ENCODE measurements around the gene PRPF6. TPM values are rescaled to one million over a fixed set of nuclear protein-coding genes. Genes with fewer than 3 reads are reported as not detected.
A peak's percentile ranks its signal among the peaks of the same experiment; 100 is the strongest.

Gene PRPF6
- total RNA-seq, 4 donors from 2014 or later, result 28.5 to 73.0 (median 69.6) TPM

DNA sequence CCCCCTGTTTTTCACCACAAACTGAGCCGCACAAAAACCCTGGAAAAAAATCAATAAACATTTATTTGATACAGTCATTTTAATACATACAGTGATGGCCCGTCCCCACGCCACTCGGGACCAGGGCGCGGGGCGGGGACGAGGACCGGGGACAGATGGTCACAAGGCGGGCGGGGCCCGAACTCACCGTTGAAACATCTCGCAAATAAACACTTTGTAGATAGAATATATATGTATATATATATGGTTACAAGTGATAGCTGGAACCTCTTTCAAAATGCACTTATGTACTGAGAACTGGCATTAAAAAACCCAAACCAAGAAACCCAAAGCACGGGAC, 24.3 kb upstream of the PRPF6 start:
- TF ChIP-seq, protein P1, sequence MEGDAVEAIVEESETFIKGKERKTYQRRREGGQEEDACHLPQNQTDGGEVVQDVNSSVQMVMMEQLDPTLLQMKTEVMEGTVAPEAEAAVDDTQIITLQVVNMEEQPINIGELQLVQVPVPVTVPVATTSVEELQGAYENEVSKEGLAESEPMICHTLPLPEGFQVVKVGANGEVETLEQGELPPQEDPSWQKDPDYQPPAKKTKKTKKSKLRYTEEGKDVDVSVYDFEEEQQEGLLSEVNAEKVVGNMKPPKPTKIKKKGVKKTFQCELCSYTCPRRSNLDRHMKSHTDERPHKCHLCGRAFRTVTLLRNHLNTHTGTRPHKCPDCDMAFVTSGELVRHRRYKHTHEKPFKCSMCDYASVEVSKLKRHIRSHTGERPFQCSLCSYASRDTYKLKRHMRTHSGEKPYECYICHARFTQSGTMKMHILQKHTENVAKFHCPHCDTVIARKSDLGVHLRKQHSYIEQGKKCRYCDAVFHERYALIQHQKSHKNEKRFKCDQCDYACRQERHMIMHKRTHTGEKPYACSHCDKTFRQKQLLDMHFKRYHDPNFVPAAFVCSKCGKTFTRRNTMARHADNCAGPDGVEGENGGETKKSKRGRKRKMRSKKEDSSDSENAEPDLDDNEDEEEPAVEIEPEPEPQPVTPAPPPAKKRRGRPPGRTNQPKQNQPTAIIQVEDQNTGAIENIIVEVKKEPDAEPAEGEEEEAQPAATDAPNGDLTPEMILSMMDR (IDR thresholded peaks at IDR 0.05), result no peak
- no peak for TF ChIP-seq POLR2A (IDR thresholded peaks at IDR 0.05)
- H3K4me3 ChIP-seq, result peak overlapping the region; percentile 44 to 72
- intact Hi-C loops (cut with DNase I; ENCODE audit: low total_unique reads), result no loop called here
- H3K27me3 ChIP-seq, result no peaks in the 10 kb centered on the region
- DNase-seq, result no peak
- H3K9me3 ChIP-seq, result no peaks in the 10 kb centered on the region
- no peaks in the 10 kb centered on the region for H3K36me3 ChIP-seq
- peak overlapping the region; percentile 52 to 65 for H3K27ac ChIP-seq
- peaks cover 9 to 18% of the 10 kb centered on the region in 2 donors for H3K4me1 ChIP-seq

DNA sequence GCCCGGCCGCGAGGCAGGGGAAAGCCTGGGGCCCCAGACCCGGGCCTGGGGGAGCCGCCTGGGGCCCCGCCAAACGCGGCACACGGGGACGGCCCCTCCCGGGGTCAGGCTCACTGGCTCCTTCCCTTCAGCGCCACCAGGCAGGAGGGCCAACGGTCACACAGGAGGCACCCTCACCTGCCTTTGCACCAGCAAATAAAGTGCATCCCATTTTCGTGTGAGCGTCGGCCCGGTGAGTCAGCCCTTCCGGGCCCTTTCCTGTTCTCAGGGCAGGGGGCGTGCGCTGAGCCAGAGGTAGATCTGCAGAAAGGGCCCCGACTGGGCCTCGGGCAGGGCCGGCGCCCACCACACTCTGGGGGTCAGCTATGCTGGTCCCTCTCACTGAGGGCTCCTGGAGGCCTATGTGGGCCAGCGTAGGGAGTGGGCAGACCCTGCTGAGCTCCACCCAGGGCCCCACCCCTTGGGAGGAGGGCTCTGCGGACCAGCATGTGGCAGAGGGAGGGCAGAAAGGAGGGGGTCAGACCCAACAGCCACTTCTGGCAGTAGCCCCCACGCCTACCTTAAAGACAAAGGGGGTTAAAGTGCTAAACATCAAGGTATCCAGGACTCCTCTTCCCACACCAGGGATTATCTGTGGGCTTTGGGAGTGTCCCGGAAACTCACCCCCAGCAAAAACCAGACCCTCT, 23.8 kb upstream of the PRPF6 start:
- Histone ChIP-seq H3K27me3 (no peaks in the 10 kb centered on the region), H3K4me1 (peaks cover 9 to 13% of the 10 kb centered on the region in 2 donors), H3K27ac (peak overlapping the region; percentile 52 to 65), H3K9me3 (no peaks in the 10 kb centered on the region), H3K4me3 (peak overlapping the region; percentile 44 to 72), H3K36me3 (no peaks in the 10 kb centered on the region)
- peak; percentile 64 to 73 for DNase-seq
- TF ChIP-seq, protein P1 (IDR thresholded peaks at IDR 0.05), result peak in 1 of 4 experiments; percentile 28
- peak in 1 of 2 donors; percentile 50 for TF ChIP-seq POLR2A (IDR thresholded peaks at IDR 0.05)
- intact Hi-C loops (cut with DNase I; ENCODE audit: low total_unique reads), result no loop called here

- TF ChIP-seq, protein P1 (IDR thresholded peaks at IDR 0.05), result no peak
- no peak for TF ChIP-seq POLR2A (IDR thresholded peaks at IDR 0.05)
- H3K27me3 ChIP-seq, result no peaks in the 10 kb centered on the region
- no peaks in the 10 kb centered on the region for H3K36me3 ChIP-seq
- peaks cover 8 to 9% of the 10 kb centered on the region in 2 donors for H3K4me1 ChIP-seq
- intact Hi-C loops (cut with DNase I; ENCODE audit: low total_unique reads), result no loop called here
- H3K4me3 ChIP-seq, result no peak overlapping the region
- H3K27ac ChIP-seq, result peak overlapping the region; percentile 52 to 65
- DNase-seq, result peak in 1 of 2 donors; percentile 57
- no peaks in the 10 kb centered on the region for H3K9me3 ChIP-seq
These were observed 23.1 kb upstream of the PRPF6 start for GRCh38 chr20:63957690-63958441.

- Histone ChIP-seq H3K27ac (no peak overlapping the region), H3K27me3 (no peaks in the 10 kb centered on the region), H3K4me3 (no peak overlapping the region), H3K9me3 (no peaks in the 10 kb centered on the region), H3K4me1 (peaks cover 8 to 9% of the 10 kb centered on the region in 2 donors), H3K36me3 (no peaks in the 10 kb centered on the region)
- no peak for DNase-seq
- intact Hi-C loops (cut with DNase I; ENCODE audit: low total_unique reads), result no loop called here
- TF ChIP-seq POLR2A (IDR thresholded peaks at IDR 0.05), result no peak
- TF ChIP-seq, protein P1 (IDR thresholded peaks at IDR 0.05), result no peak
These were observed 22.5 kb upstream of the PRPF6 start for GRCh38 chr20:63958471-63958870.
